GM18498 (cell line): ENCODE measurements around the gene CARMIL1.

Experiments
- ATAC-seq: cut with Tn5 transposase; IDR thresholded peaks from one replicate; pipeline ENCODE4 v1.9.1; 2021; ENCODE audit warnings: mild to moderate bottlenecking, moderate library complexity; ENCODE audit not compliant: unreplicated experiment

The CARMIL1 gene

GRCh38 chr6:25332165-25332564 is 53.0 kb downstream of the CARMIL1 start:
- no peak for ATAC-seq

- no peak for ATAC-seq
Measured at GRCh38 chr6:25332655-25333071, 53.5 kb downstream of the CARMIL1 start.

DNA sequence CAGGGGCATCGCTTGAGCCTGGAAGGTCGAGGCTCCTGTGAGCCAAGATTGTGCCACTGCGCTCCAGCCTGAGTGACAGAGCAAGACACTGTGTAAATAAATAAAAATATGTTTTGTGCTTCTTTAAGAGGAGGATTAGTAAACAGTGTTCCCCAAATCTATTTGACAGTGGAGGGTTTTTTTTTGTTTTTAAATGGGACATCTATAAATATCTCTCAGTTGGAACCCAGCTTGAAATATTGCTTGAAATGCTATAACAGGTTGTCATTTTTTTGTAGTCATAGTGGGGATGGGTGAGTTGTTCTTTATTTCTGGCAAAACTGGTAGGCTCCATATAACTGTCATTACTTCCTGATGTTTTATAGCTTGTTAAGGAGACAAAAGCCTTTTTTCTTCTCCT is 54.3 kb downstream of the CARMIL1 start:
- no peak for ATAC-seq

DNA sequence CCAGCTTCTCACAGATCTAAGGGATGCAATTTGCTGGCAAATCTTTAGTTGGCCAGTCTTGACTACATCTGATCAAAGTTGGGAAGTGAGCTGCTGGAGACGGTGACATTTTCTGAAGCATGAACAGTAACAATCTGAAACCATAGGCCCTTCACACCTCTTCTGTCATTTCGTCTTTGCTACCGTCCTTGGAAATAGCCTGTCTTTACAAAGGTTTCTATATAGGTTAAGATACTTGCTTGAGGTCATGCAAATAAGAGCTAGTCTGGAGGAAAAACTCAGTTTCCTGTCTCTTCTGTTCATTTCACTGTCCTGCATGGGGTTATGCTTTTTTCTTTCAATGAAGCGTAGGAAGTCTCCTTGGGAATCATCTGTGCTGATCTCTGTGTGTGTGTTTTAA is 55.6 kb downstream of the CARMIL1 start:
- ATAC-seq: peak; percentile 72

DNA sequence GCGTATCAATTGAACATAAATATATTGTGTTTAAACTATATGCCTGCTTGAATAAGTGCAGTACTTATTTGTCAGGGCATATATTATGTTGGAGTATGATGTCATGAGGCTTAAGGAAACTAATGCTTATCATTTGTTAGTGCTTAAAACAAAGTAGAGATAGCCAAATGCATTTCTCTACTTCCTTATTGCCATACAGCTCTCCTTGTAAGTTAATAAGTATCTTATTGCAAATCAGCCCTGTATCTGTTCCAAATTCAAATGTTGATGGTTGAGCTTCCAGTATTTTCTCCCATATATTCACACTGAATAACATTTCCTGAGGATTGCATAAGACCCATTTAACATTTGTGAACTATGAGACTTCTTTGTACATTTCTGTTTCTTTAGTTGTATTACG is 57.8 kb downstream of the CARMIL1 start:
- no peak for ATAC-seq

GRCh38 chr6:25337431-25337830 is 58.3 kb downstream of the CARMIL1 start:
- no peak for ATAC-seq

GRCh38 chr6:25340431-25341202 is 61.4 kb downstream of the CARMIL1 start:
- no peak for ATAC-seq

DNA sequence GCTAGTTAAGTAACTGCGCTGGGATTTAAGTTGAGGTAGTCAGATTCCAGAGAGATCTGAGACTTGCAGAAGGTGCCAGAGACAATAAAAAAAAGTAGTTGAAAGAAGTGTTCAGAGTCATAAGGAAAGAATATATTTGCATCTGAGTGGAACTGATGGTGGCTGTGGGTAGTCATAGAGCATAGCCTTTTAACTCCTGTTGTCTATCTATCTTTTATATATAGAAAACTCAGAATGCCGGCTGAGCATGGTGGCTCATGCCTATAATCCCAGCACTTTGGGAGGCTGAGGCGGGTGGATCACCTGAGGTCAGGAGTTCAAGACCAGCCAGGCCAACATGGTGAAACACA is 62.0 kb downstream of the CARMIL1 start:
- no peak for ATAC-seq

DNA sequence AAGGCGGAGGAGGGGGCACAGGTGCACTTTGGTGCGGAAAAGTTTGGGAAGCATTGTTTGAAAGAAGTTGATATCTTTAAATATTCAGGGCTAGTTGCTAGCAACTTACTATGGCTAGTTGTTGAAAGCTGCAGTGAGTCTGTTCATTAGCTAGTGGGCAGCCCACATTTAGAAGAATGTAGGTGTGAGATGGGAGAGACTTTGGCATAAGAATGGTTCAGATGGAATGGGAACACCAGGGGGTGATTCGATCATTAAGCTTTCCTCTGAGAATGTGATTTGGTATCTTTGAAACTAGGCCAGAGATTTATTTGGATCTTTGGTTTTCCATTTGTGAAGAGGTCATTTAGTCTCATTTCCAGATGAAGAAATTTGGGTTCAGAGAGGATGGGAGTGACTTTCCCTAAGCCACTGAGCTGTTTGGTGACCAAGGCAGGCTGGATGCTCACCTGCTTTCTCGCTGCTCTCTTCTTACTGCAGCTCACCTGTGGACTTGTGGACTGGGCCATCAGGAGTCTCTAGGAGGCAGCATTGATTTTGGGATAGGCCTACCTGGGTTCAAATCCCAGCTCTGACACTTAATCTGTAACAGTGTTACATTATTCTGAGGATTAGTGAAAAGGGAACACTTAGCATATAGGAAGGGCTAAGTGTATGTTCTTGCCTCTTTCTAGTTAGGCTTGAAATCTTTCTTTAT is 62.9 kb downstream of the CARMIL1 start:
- no peak for ATAC-seq

- ATAC-seq: no peak
Measured at GRCh38 chr6:25342802-25343201, 63.6 kb downstream of the CARMIL1 start.

- ATAC-seq: no peak
Measured at GRCh38 chr6:25343984-25344383, 64.8 kb downstream of the CARMIL1 start.

- no peak for ATAC-seq
Measured at GRCh38 chr6:25344827-25345226, 65.7 kb downstream of the CARMIL1 start.

DNA sequence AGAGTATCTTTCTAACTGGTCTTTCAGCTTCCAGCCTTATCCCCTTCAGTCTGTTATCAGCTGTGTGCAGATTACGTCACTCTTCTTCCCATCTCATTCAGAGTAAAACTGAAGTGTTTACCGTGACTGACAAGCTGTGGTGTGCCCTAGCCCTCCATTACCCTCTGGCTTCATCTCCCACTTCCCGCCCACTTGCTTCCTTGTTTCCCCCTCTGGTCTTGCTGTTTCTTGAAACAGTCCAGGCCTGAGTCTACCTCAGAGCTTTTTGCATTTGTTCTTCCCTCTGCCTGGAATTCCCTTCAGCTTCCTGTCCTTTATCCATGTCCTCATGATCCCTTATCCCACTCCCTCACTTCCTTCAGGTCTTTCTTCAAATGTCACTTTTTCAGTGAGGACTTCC is 66.9 kb downstream of the CARMIL1 start:
- no peak for ATAC-seq

- ATAC-seq: no peak
Measured at GRCh38 chr6:25350573-25350972, 71.4 kb downstream of the CARMIL1 start.

- no peak for ATAC-seq
Measured at GRCh38 chr6:25351485-25351884, 72.3 kb downstream of the CARMIL1 start.

DNA sequence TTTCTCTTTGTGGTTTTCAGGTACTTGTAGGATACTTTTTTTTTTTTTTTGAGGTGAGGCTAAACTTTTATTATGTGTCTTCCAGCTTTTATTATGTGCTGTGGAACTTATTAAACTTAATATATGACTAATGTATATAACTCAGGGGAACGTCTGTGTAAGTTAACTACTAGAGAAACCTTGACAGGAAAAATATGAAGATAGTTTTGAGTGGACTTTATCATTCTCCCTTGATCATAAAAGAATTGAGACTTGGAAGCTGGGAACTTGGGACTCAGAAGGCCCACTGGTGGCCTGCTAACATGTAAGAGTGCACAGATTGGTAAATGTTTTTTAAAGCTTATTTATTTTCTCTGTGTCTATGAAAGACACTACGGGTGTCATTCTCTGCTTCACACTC is 73.1 kb downstream of the CARMIL1 start:
- no peak for ATAC-seq

DNA sequence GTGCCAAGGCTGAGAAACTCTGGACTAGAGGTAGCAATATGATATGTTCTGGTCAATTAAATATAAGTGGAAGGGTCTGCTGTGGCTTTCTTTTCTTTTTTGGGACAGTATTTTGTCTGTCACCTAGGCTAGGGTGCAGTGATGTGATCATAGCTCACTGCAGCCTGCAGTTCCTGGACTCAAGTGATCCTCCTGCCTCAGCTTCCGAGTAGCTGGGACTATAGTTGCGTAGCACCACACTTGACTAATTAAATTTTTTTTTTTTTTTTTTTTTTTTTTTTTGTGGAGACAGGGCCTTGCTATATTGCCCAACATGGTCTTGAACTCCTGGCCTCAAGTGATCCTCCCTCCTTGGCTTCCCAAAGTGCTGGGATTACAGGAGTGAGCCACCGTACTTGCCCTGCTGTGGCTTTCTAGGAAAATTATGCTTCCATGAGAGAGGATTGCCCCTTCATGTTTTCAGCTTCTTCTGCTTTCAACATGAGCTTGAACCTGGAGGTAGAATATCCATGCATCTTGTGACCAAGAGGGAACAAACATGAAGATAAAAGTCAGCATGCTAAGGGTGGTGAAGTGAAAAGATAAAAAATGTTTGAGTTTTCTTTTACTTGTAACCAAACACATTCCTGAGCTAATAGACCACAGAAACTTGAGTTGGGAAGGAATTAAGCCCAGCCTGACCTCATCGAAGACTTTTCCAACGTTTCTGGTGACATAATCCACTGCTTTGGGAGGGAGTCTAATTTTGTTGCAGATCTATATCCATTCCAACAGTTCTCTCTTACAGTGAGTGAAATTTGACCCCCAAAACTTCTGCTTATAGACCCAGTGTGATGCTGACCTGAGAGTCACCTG is 75.1 kb downstream of the CARMIL1 start:
- no peak for ATAC-seq

DNA sequence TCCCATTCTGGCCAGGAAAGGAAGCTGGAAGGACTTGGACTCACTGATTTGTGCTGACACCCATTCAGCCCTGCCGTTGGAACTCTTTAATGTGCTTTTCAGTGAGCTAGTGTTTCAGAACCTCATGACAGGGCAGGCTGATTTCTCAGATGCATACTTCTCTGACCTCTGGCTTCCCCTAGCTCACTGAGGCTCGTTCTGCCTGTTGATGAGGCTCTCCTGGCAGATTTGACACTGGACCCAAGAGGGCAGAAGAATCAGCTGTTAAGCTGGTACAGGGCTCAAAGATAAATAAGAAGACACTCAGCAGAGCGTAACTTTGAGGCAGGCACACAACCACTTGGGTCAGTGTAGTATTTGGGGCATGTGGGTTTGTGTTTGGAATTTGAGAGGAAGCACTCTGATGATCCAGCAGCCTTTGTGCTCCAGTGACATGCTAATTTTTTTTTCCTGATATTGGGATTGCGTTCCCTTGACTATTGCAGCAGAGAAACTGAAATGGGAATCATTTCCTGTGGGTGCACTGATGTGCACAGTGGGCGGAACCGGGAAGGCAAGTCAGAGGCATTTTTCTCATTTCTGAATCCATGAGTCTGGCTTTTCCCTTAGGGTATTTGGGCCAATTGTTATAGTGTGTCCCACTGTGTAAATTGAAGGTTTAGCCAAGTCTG is 80.2 kb downstream of the CARMIL1 start:
- no peak for ATAC-seq

DNA sequence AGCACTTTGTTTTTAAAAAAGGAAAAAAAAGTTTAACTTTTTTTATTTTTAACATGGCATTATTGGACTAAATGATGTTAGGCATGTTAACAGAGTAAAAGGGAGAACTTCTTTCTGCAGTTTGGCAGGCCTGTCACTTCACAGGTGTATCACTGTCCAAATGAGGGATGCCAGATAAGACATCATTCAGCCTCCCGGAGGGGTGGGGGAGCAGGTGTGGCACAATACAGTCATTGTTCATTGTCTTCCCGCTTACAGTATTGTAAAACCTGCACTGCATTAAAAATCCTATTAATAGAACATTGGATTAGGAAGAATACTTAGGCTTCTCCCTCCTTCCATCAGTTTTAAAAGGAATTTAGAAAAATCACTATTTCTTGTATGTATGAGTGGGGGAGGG is 80.7 kb downstream of the CARMIL1 start:
- ATAC-seq: no peak

GRCh38 chr6:25360621-25361020 is 81.4 kb downstream of the CARMIL1 start:
- no peak for ATAC-seq

- ATAC-seq: no peak
Measured at GRCh38 chr6:25363427-25363826, 84.3 kb downstream of the CARMIL1 start.
